ENCODE results near the gene MCF2L2.
"Not testable (repeated sequence)": the region's sequence is repeated elsewhere in the genome, so short reads cannot be mapped to it uniquely, and the experiment has no call there.

The MCF2L2 gene

GRCh38 chr3:183193762-183194689 lies 234.4 kb downstream of the MCF2L2 start:
- no peak for FAIRE-seq

- FAIRE-seq, result no peak
Measured at GRCh38 chr3:183192650-183193300, 235.6 kb downstream of the MCF2L2 start.

GRCh38 chr3:183189641-183190040 lies 238.8 kb downstream of the MCF2L2 start:
- no peak for FAIRE-seq

GRCh38 chr3:183188895-183189462 lies 239.4 kb downstream of the MCF2L2 start:
- FAIRE-seq, result no peak

GRCh38 chr3:183185696-183186095 lies 242.7 kb downstream of the MCF2L2 start:
- FAIRE-seq, result no peak

- no peak for FAIRE-seq
Measured at GRCh38 chr3:183182732-183183610, 245.4 kb downstream of the MCF2L2 start.

- FAIRE-seq, result no peak
Measured at GRCh38 chr3:183182073-183182472, 246.3 kb downstream of the MCF2L2 start.

- no peak for FAIRE-seq
Measured at GRCh38 chr3:183181606-183182005, 246.8 kb downstream of the MCF2L2 start.

GRCh38 chr3:183180784-183181295 lies 247.6 kb downstream of the MCF2L2 start:
- no peak for FAIRE-seq

GRCh38 chr3:183180110-183180783 lies 248.2 kb downstream of the MCF2L2 start:
- FAIRE-seq, result no peak

- FAIRE-seq, result not testable (repeated sequence)
Measured at GRCh38 chr3:183179550-183179908, 248.9 kb downstream of the MCF2L2 start.

GRCh38 chr3:183178833-183179549 lies 249.4 kb downstream of the MCF2L2 start:
- FAIRE-seq, result no peak

- peak; percentile 69 for FAIRE-seq
Measured at GRCh38 chr3:183178512-183178832, 249.9 kb downstream of the MCF2L2 start.

- FAIRE-seq, result no peak
Measured at GRCh38 chr3:183172051-183172639, 256.3 kb downstream of the MCF2L2 start.

GRCh38 chr3:183167975-183168374 lies 260.4 kb downstream of the MCF2L2 start:
- FAIRE-seq, result not testable (repeated sequence)

- no peak for FAIRE-seq
Measured at GRCh38 chr3:183163563-183163962, 264.9 kb downstream of the MCF2L2 start.

GRCh38 chr3:183161552-183162336 lies 266.7 kb downstream of the MCF2L2 start:
- no peak for FAIRE-seq

GRCh38 chr3:183160616-183161015 lies 267.8 kb downstream of the MCF2L2 start:
- FAIRE-seq, result no peak

- FAIRE-seq, result no peak
Measured at GRCh38 chr3:183159333-183159732, 269.1 kb downstream of the MCF2L2 start.

- no peak for FAIRE-seq
Measured at GRCh38 chr3:183158551-183159006, 269.8 kb downstream of the MCF2L2 start.

Data from islet of Langerhans (tissue), 1 donor.